ENCODE results near the gene CEP57.

DNA sequence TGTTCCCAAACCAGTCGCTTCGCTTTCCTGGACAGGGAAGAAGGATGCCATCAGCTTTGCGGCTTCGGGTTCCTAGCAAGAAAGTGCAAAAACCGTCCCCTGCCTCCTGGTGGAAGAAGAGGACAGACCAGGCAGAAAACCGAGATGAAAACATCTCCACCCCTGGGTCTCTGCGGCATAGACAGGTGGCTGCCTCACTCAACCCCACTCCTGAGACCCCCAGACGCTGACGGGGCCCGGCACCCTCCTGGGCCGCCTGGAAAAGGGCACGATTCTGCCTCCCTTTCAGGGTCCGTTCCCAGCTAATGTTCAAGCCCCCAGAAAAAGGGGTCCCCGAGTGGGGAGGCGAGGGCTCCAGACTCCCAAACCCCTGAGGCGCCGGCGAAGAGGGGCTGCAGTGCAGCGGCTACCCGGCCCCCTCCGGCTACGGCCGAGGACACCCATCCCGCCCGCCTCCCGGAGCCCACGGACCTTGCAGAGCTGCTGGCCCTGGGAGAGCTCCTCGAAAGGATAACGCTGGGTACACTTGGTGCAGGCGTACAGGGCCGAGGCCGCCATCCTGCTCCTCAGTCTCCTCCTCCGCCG is 1.3 kb upstream of the CEP57 start:
- TF ChIP-seq, protein P1, sequence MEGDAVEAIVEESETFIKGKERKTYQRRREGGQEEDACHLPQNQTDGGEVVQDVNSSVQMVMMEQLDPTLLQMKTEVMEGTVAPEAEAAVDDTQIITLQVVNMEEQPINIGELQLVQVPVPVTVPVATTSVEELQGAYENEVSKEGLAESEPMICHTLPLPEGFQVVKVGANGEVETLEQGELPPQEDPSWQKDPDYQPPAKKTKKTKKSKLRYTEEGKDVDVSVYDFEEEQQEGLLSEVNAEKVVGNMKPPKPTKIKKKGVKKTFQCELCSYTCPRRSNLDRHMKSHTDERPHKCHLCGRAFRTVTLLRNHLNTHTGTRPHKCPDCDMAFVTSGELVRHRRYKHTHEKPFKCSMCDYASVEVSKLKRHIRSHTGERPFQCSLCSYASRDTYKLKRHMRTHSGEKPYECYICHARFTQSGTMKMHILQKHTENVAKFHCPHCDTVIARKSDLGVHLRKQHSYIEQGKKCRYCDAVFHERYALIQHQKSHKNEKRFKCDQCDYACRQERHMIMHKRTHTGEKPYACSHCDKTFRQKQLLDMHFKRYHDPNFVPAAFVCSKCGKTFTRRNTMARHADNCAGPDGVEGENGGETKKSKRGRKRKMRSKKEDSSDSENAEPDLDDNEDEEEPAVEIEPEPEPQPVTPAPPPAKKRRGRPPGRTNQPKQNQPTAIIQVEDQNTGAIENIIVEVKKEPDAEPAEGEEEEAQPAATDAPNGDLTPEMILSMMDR (IDR thresholded peaks at IDR 0.05) = no peak
- TF ChIP-seq POLR2A (IDR thresholded peaks at IDR 0.05) = no peak
- no peak for TF ChIP-seq POLR2AphosphoS5 (IDR thresholded peaks at IDR 0.05; ENCODE audit: insufficient read depth in 1 of 2, low read depth in 1 of 2)

All from vagina (tissue), 2 donors.